Measurements from ENCODE around the gene WNT7B. TPM values are rescaled to one million over a fixed set of nuclear protein-coding genes. Genes with fewer than 3 reads are reported as not detected.

Gene WNT7B
- total and polyA plus RNA-seq, 2 of the 8 experiments (the other 6 are each of a cell fraction or from before 2014, with no cell fraction given) = 0.14 to 0.24 TPM

- Histone ChIP-seq H2BK15ac (ENCODE audit: low read length) (no peak overlapping the region), H3K4ac (replicated peaks; ENCODE audit: insufficient read length, low read depth, low read length) (no peak overlapping the region), H3K4me3 (ENCODE audit: extremely low read depth in 1 of 4, insufficient read depth in 2 of 4, low read depth in 3 of 4, low read length in 4 of 4) (peak overlapping the region in 2 of 4 experiments; percentile 5 to 57; a peak in 3 of 8 replicates), H2BK120ac (replicated peaks; ENCODE audit: low read depth, low read length) (no peak overlapping the region), H2AFZ (ENCODE audit: low read length) (no peak overlapping the region), H3K23ac (ENCODE audit: insufficient read length) (no peak overlapping the region), H3K18ac (ENCODE audit: extremely low read depth, low read length) (no peak overlapping the region; the same call in 1 of the 2 replicates), H3K56ac (replicated peaks; ENCODE audit: insufficient read length, low read depth, low read length) (no peak overlapping the region), H2BK5ac (ENCODE audit: low read depth, low read length) (no peak overlapping the region), H2BK20ac (ENCODE audit: low read length) (no peak overlapping the region), H4K8ac (ENCODE audit: extremely low read depth, insufficient read depth, low read length) (no peak overlapping the region), H3K79me2 (ENCODE audit: control insufficient read depth in 1 of 2, insufficient read depth in 2 of 2, low read length in 2 of 2) (no peaks in the 10 kb centered on the region), H3K14ac (ENCODE audit: insufficient read length) (no peak overlapping the region), H3K9me3 (ENCODE audit: insufficient read depth in 2 of 2, low read depth in 1 of 2, low read length in 1 of 2) (no peaks in the 10 kb centered on the region), H4K5ac (ENCODE audit: insufficient read length, low read depth, low read length) (no peak overlapping the region), H3K36me3 (ENCODE audit: control insufficient read depth in 2 of 4, insufficient read depth in 4 of 4, low read length in 3 of 4) (no peaks in the 10 kb centered on the region), H4K20me1 (replicated peaks in 1 of 2; ENCODE audit: control insufficient read depth in 1 of 2, insufficient read depth in 2 of 2, low read length in 2 of 2) (peaks cover 2 to 7% of the 10 kb centered on the region in 2 experiments), H3K27me3 (replicated peaks in 1 of 4; ENCODE audit: control insufficient read depth in 3 of 4, extremely low read depth in 1 of 4, insufficient read depth in 3 of 4, low read length in 3 of 4) (peaks cover 0 to 50% (median 30%) of the 10 kb centered on the region in 4 experiments; a peak in 6 of 7 replicates), H3K27ac (ENCODE audit: low read depth, low read length) (no peak overlapping the region), H3K4me1 (replicated peaks in 1 of 4; ENCODE audit: control insufficient read depth in 3 of 4, insufficient read depth in 4 of 4, low read length in 3 of 4) (peaks cover 0 to 28% (median 22%) of the 10 kb centered on the region in 4 experiments; a peak in 6 of 7 replicates), H2BK12ac (ENCODE audit: low read depth, low read length) (no peak overlapping the region), H3K79me1 (ENCODE audit: low read depth, low read length) (no peaks in the 10 kb centered on the region), H4K91ac (replicated peaks; ENCODE audit: insufficient read length, low read length) (peak overlapping the region; percentile 19), H3K23me2 (ENCODE audit: low read depth, low read length) (no peaks in the 10 kb centered on the region; the same call in 1 of the 2 replicates), H2AK5ac (ENCODE audit: low read depth, low read length) (peak overlapping the region; percentile 58; the same call in 1 of the 2 replicates), H3K9ac (replicated peaks in 1 of 4; ENCODE audit: extremely low read depth in 1 of 4, low read depth in 3 of 4, low read length in 3 of 4) (no peak overlapping the region), H3K4me2 (ENCODE audit: insufficient read depth in 1 of 2, low read depth in 2 of 2, low read length in 2 of 2) (peak overlapping the region; percentile 16 to 70; a peak in 3 of 4 replicates)
- ChIA-PET CTCF (ENCODE audit: partially characterized antibody) (interaction anchor here (0.5 kb wide), 1 partner anchor 160 kb away, joined by 5 read pairs; no protein-coding TSS in a partner anchor), POLR2A (ENCODE audit: partially characterized antibody) (no interaction called here)
- WGBS, 2 experiments (ENCODE audit: extremely low coverage in 1 of 2, insufficient coverage in 1 of 2, insufficient read length in 1 of 2, insufficient replicate concordance in 2 of 2, low coverage in 1 of 2, low lambda C conversion rate in 2 of 2, missing lambda C conversion rate in 1 of 2) = 62% methylated on average over 18 of the region's 22 CpGs; no CpG with 5 or more reads in 1 of the 2 experiments
- FAIRE-seq = no peak
- peak in 1 of 2 experiments; percentile 51 for DNase-seq (ENCODE audit: low read depth in 1 of 2, low spot score in 2 of 2)
- no peak for TF ChIP-seq ATF3 (IDR thresholded peaks at IDR 0.05; ENCODE audit: insufficient read depth, low read depth, low read length)
- no peak for TF ChIP-seq SRF (IDR thresholded peaks at IDR 0.05; ENCODE audit: low read depth, low read length)
- TF ChIP-seq KDM5A (IDR thresholded peaks at IDR 0.05; ENCODE audit: low read length) = no peak
- TF ChIP-seq KDM4A (IDR thresholded peaks at IDR 0.05; ENCODE audit: low read depth, low read length, severe bottlenecking) = no peak
- no peak for TF ChIP-seq PHF8 (conservative IDR thresholded peaks at IDR 0.05; ENCODE audit: low read depth, low read length)
- TF ChIP-seq SP4 (IDR thresholded peaks at IDR 0.05; ENCODE audit: low read length) = no peak
- TF ChIP-seq EZH2 (IDR thresholded peaks at IDR 0.05; ENCODE audit: low read depth, low read length, severe bottlenecking) = no peak
- TF ChIP-seq BACH1 (IDR thresholded peaks at IDR 0.05; ENCODE audit: low read length) = no peak
- TF ChIP-seq SIX5 (IDR thresholded peaks at IDR 0.05; ENCODE audit: low read depth, low read length) = no peak
- TF ChIP-seq YY1 (IDR thresholded peaks at IDR 0.05; ENCODE audit: low read depth, low read length) = no peak
These were observed 96.8 kb downstream of the WNT7B start for GRCh38 chr22:45880091-45880715.
